ENCODE measurements around the gene RUBCNL.
"Not testable (repeated sequence)": the region's sequence is repeated elsewhere in the genome, so short reads cannot be mapped to it uniquely, and the experiment has no call there.

The RUBCNL gene

DNA sequence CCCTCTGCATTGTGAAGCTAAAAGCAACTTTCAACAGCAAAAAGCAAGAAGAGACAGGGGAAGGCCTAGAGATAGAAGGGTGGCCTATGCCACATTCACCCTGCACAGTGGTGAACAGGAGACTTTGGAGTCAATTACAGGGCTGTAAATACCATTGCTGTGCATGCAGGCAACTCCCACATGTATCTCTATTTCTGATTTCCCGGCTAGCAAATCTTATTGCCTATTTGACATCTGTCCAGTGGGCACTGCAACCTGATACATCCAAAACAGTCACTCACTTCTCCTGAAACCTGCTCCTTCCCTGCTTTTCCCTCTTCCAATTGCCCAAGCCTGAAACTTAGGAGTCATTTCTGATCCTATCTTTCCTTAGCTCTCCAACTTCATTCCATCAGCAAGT is 13.4 kb downstream of the RUBCNL start:
- no peak for DNase-seq

- DNase-seq = not testable (repeated sequence)
These were observed 14.1 kb downstream of the RUBCNL start for GRCh38 chr13:46372938-46373337.

DNA sequence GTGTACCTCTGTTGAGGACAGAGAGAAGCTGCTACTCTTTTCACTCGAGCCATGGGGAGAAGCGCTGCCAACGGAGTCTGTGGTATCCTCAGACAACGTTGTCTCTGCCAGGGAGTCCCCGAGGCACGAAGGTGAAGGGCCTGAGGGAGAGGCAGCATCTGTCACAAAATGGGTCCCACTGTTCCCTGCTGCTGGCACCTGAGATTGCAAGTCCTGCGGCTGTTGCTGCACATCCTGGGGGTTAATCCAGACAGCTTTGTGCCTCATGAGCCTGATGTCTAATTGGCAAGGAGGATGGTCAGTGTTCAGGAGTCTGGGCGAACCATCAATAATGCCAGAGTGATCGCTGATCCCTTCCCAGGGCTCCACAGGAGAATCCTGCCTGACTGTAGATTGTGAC is 15.0 kb downstream of the RUBCNL start:
- no peak for DNase-seq

DNA sequence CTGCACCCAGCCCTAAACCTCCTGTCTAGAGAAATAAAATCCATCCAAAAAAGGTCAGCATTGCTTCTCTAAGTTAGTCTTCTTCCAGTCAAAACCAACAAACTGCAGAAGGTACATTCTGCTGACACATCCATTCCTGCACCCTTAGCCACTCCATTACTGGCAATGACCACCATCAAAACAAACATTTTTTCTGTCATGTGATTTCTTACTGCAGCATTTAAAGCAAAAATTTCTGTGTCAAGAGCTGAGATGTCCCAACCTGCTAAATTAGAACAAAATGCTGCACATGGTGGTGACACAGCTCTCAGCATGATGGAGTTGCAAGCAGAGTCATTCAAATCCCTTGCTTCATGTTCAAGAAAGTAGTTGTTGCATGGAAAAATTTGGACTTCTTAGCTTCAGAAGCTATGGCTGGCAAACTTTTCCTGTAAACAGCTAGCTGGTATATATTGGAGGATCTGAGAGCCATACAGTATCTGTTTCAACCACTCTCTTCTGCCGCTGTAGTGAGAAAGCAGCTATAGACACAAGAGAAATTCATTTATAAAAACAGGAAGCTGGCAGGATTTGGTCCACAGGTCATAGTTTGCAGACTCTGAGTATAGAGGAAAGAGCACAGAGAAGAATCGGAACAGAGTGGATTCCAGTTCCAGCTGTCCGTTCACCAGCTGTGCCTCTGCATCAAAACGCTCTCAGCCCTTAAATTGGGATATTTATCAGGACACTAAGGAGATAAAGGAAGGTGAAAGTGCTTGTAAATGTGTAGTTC is 17.4 kb downstream of the RUBCNL start:
- DNase-seq = peak; percentile 7

GRCh38 chr13:46367617-46368327 is 19.3 kb downstream of the RUBCNL start:
- no peak for DNase-seq

DNA sequence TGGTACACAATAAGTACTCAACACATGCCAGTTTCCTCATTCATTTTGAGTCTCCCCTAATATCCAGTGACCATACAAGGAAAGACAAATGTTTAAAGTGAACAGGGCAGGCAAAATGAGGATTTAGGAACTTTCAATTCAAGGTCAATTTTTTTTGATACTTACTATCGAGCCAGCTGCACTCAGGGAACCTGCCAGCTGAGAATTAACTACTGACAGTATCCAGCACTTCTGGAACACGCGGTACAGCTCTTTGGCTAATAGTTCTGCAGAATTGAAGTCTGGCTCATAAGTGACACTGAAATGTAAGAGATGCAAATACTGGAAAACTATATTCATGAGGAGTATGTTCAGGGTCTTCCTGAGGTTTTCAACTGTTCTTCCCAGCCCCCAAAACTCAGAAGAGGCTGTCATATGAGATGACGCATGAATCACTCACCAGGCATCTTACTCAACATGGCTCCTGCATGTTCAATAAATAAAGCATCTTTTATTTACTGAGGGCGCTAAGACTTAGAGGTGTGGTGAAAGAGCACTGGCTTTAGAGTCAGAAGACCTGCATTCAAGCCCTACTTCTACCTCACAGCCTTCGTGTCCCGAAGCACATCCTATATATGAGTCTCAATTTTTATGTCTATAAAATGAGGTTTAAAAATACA is 25.6 kb downstream of the RUBCNL start:
- DNase-seq = no peak

DNA sequence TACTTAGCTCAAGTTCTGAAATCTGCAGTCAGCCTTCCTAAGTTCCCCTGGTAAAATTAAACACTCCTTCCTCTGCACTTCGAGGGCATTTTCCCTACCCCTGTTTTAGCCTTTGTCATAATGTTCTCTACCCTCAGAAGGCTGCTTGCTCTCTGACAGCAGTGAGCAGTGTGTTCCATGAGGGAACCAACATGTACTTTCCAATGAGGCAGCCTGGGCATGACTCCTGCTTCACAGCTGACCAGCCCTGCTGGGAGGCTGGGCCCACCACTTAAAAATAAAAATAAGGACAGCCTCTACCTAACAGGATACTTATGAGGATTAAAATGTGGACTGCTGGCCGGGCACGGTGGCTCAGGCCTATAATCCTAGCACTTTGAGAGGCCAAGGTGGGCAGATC is 26.4 kb downstream of the RUBCNL start:
- no peak for DNase-seq

- DNase-seq = no peak
These were observed 27.3 kb downstream of the RUBCNL start for GRCh38 chr13:46359714-46360113.

- DNase-seq = no peak
These were observed 31.0 kb downstream of the RUBCNL start for GRCh38 chr13:46355901-46356590.

DNA sequence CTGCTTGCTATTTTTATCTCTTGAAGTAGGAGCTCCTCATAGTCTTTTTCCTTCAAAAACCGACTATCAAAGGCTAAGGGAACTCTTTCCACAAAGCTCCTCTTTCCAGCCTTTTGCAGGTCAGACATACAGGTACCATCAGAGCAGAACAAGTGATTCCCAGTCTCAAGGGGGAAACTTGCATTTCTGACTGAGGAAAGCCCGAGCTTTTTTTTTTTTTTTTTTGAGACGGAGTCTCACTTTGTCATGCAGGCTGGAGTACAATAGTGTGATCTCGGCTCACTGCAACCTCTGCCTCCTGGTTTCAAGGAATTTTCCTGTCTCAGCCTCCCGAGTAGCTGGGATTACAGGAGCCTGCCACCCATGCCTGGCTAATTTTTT is 32.0 kb downstream of the RUBCNL start:
- no peak for DNase-seq

- DNase-seq = peak; percentile 61
These were observed 32.6 kb downstream of the RUBCNL start for GRCh38 chr13:46354156-46355087.

- no peak for DNase-seq
These were observed 34.2 kb downstream of the RUBCNL start for GRCh38 chr13:46352805-46353204.

DNA sequence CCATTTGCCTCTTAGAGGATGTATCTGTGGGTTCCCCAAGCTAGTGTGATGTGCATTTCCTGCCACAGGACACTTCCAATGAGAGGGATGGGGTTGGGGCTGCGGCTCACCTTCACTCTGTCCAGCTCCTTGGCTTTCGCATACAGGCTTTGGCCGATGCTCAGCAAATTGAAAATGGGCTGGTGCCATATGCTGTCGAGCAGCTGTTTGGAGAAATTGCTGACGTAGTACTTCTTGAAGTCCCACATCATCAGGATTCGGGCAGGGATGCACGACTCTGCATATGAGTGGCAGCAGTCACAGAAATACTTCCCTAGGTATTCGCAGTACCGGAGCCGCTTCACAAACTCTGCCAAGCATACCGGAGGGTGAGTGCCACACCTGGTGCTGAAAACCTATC is 37.0 kb downstream of the RUBCNL start:
- DNase-seq = no peak

DNA sequence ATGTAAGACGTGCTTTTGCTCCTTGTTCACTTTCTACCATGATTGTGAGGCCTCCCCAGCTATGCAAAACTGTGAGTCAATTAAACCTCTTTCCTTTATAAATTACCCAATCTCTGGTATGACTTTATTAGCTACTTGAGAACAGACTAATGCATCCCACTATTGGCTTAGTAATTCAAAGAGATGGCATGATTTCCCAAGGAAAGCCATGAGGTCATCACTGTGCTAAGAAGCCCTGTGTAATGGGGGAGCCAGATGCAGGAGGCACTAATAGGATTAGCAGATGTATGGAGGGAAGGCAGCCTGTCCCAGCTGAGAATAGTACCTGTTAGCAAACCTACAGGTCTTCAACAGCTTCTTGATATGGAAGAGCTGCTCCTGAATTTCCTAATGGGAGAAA is 38.1 kb downstream of the RUBCNL start:
- no peak for DNase-seq

- no peak for DNase-seq
These were observed 39.8 kb downstream of the RUBCNL start for GRCh38 chr13:46347277-46347676.

DNA sequence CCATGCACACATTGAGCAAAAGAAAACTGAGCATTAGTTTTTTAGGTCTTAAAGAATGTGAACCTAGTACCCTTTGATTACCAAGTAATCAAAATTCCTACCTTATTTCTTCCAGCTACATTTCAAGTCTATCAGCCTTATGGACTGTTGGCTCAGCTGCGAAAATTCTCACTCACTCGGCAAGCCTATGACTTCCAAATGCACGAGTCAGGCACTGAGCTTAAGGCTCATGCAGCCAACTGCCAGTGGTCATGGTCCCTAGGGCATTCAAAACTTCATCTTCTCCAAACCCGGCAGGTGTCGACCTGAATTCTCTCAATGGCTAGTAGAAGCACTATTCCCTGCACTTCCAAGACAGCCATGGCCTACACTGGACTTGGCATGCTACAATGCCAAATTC is 41.2 kb downstream of the RUBCNL start:
- DNase-seq = no peak

DNA sequence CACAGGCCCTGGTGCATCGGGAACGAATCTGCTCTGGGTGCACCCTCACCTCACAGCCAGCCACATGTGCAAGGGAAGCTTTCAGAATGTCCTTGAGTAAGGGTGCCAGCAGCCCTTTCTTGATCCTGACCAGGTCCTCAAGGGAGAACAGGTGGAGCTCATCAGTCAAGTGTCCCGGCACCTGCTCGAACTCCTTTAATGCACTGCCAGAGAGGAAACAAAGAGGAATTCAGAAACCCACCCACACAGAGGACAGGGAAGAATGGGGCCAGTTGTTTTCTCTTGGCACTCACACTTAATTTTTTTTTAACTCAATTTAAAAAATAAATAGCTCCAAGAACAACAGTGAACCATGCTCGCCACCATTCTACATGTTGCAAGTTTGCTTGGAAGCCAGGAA is 41.7 kb downstream of the RUBCNL start:
- DNase-seq = no peak

DNA sequence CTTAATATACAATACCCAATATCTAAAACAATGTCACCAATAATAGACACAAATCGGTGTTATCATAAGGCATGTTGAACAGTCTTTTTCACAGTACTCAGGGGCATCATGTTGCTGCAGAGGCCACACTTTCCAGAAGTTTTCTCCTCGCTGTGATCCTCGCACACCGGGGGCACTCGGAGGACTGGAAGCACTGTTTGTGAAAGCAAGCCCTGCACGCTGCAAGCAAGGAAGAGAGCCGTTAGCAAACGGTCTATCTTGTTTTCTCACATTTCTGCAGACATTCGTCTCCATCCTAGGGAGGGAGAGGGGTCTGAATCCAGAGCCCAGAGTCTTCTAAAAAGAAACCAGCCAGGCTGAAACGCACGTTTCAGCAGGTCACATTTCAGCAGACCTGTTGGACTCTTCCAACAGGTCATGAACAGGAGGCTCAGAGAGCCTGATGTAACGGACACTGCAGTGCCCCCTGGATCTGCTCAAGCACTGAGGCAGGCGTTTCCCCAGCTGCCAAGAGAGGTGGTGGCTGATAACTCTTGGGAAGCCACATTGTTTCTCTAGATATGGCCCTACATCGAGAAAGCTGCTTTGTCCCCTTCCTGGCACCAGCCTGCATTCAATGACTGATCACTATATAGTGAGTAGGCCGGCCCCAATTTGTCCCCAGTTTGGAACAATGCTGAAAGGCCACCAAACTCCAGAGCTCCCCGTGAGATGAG is 43.6 kb downstream of the RUBCNL start:
- peak; percentile 68 for DNase-seq

- DNase-seq = no peak
These were observed 44.5 kb downstream of the RUBCNL start for GRCh38 chr13:46342538-46342937.

DNA sequence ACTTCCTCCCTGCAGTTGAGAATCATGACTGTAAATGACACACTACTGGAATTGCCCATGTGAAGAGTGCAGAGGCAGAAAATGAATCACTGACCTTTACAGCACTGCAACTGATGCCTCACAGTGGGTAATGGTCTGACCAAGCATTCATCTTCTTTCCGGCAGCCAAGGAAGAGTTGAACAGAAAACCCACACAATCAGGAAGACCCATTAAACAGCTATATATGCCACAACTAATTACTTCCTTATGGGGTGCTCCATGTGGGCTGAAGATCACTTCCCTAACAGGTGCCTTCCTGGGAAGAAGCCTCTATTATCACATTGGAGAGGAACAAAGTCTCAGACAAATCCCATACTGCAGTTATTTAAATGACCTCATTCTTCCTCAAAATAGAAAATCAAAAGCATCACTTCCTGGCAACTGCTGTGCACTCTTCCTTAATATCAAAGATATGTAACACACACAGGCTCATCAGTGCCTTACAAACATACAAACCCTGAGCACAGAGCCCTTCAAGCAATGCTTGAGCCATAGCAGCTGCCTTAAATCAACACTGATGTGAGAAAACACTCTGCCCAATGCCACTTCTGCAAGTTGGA is 45.8 kb downstream of the RUBCNL start:
- DNase-seq = no peak

DNA sequence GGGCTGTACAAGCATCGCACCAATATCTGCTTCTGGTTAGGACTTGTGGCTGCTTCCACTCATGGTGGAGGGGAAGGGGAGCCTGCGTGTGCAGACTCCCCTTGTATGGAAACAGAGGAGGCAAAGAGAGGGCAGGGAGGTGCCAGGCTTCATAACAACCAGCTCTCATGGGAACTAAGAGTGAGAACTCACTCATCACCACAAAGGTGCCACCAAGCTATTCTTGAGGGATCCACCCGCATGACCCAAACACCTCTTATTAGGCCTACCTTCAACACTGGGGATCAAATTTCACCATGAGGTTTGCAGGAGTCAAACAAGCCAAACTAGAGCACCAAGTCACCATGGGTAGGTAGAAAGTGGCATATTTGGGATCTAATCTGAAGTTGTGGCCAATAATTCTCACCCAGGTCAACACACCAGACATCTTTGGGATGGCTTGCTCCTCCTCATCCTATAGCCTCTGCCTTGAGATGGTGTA is 46.4 kb downstream of the RUBCNL start:
- DNase-seq = no peak

Measured in OCI-M1 (cell line).